ENCODE measurements around the gene FLT3LG. TPM values are rescaled to one million over a fixed set of nuclear protein-coding genes. Genes with fewer than 3 reads are reported as not detected.
A peak's percentile ranks its signal among the peaks of the same experiment; 100 is the strongest.

Gene FLT3LG
- total and polyA plus RNA-seq, 2 experiments from 2014 or later: 0.49 to 1.8 TPM

GRCh38 chr19:49530708-49531107 lies 56.7 kb downstream of the FLT3LG start:
- H3K79me2 ChIP-seq (replicated peaks; ENCODE audit: insufficient read depth): no peaks in the 10 kb centered on the region
- DNase-seq (ENCODE audit: low spot score) (no peak), ATAC-seq (no peak)
- H3K36me3 ChIP-seq (ENCODE audit: insufficient read depth): no peaks in the 10 kb centered on the region; the same call in 1 of the 2 replicates
- H2AFZ ChIP-seq: no peak overlapping the region
- H3K27ac ChIP-seq (ENCODE audit: low read depth): no peak overlapping the region
- peaks cover 12% of the 10 kb centered on the region for H3K36me3 Mint-ChIP-seq (ENCODE audit: low read depth)
- TF ChIP-seq REST (IDR thresholded peaks at IDR 0.05; ENCODE audit: unreplicated experiment) (no peak), CREB1 (CRISPR knock-in tag; IDR thresholded peaks at IDR 0.05; ENCODE audit: low read depth) (no peak)
- H3K27me3 Mint-ChIP-seq (ENCODE audit: insufficient read depth, low read depth, poor library complexity): peaks cover 27% of the 10 kb centered on the region
- H3K9me2 ChIP-seq (ENCODE audit: insufficient read depth): no peaks in the 10 kb centered on the region
- H3K27me3 ChIP-seq (ENCODE audit: insufficient read depth): no peaks in the 10 kb centered on the region
- no peaks in the 10 kb centered on the region for H3K9me3 Mint-ChIP-seq
- no peak overlapping the region; the same call in 2 of the 3 replicates for H3K4me3 Mint-ChIP-seq
- H3K4me1 Mint-ChIP-seq: peaks cover 24% of the 10 kb centered on the region
- H3K4me2 ChIP-seq: no peak overlapping the region
- H3K4me1 ChIP-seq (ENCODE audit: insufficient read depth): peaks cover 7% of the 10 kb centered on the region; the same call in 1 of the 2 replicates
- peaks cover 26% of the 10 kb centered on the region for H3F3A ChIP-seq (replicated peaks; ENCODE audit: low read depth)
- H3K4me3 ChIP-seq: no peak overlapping the region
- no peaks in the 10 kb centered on the region; the same call in 1 of the 2 replicates for H4K20me1 ChIP-seq (replicated peaks; ENCODE audit: insufficient read depth)
- H3K27ac Mint-ChIP-seq: no peak overlapping the region

GRCh38 chr19:49533551-49534488 lies 59.8 kb downstream of the FLT3LG start:
- H4K20me1 ChIP-seq (replicated peaks; ENCODE audit: insufficient read depth): no peaks in the 10 kb centered on the region; the same call in 1 of the 2 replicates
- DNase-seq (ENCODE audit: low spot score) (peak; percentile 83), ATAC-seq (peak; percentile 86)
- Mint-ChIP-seq H3K27ac (no peak overlapping the region), H3K4me1 (peaks cover 15% of the 10 kb centered on the region), H3K4me3 (peak overlapping the region; percentile 80), H3K27me3 (ENCODE audit: insufficient read depth, low read depth, poor library complexity) (peaks cover 15% of the 10 kb centered on the region), H3K9me3 (no peaks in the 10 kb centered on the region), H3K36me3 (ENCODE audit: low read depth) (no peaks in the 10 kb centered on the region; the same call in 2 of the 3 replicates)
- peak overlapping the region; percentile 80 for H3K4me3 ChIP-seq
- H3K27ac ChIP-seq (ENCODE audit: low read depth): no peak overlapping the region
- H3K27me3 ChIP-seq (ENCODE audit: insufficient read depth): no peaks in the 10 kb centered on the region
- peak overlapping the region; percentile 90 for H3K4me2 ChIP-seq
- peaks cover 23% of the 10 kb centered on the region for H3F3A ChIP-seq (replicated peaks; ENCODE audit: low read depth)
- H3K4me1 ChIP-seq (ENCODE audit: insufficient read depth): peaks cover 7% of the 10 kb centered on the region; the same call in 1 of the 2 replicates
- no peaks in the 10 kb centered on the region for H3K9me2 ChIP-seq (ENCODE audit: insufficient read depth)
- peak overlapping the region; percentile 88 for H2AFZ ChIP-seq
- no peaks in the 10 kb centered on the region for H3K79me2 ChIP-seq (replicated peaks; ENCODE audit: insufficient read depth)
- peak; percentile 46; the same call in 1 of the 2 replicates for TF ChIP-seq CREB1 (CRISPR knock-in tag; IDR thresholded peaks at IDR 0.05; ENCODE audit: low read depth)
- TF ChIP-seq ZNF331 (CRISPR knock-in tag; IDR thresholded peaks at IDR 0.05; ENCODE audit: low read depth): no peak
- no peak for TF ChIP-seq JUNB (IDR thresholded peaks at IDR 0.05; ENCODE audit: unreplicated experiment)
- TF ChIP-seq POLR2AphosphoS5 (IDR thresholded peaks at IDR 0.05; ENCODE audit: low read depth): no peak
- TF ChIP-seq ETS1 (IDR thresholded peaks at IDR 0.05): no peak
- peak; percentile 40 to 50; a peak in 3 of 4 replicates for TF ChIP-seq CTCF (conservative IDR thresholded peaks at IDR 0.05; ENCODE audit: low read depth in 2 of 2)
- H3K36me3 ChIP-seq (ENCODE audit: insufficient read depth): no peaks in the 10 kb centered on the region
